AG04449 (cell line): ENCODE data around the gene HS2ST1.

Source experiments
- CTCF ChIA-PET: fragments of 350-600 bp; formaldehyde crosslinking; extraction: SDS; loops from one replicate; lab custom pipeline; 2021; ENCODE audit warnings: antibody characterized with exemption; lab: Yijun Ruan, JAX
- POLR2A ChIA-PET: fragments of 400-600, 350-600 bp; formaldehyde crosslinking; extraction: SDS; loops from one replicate; lab custom pipeline; 2020; ENCODE audit warnings: antibody characterized with exemption, inconsistent platforms; lab: Yijun Ruan, JAX
- DNase-seq: peaks from one replicate; pipeline ENCODE4 v3.0.0-alpha.2; 2010; ENCODE audit warnings: low read depth, low spot score
- H3K4me3 ChIP-seq: 2 replicates; pipeline ENCODE4 v1.5.1; 2011; ENCODE audit warnings: low read depth, mild to moderate bottlenecking, control low read depth, low read length
- TF ChIP-seq, protein P1 (sequence below): IDR thresholded peaks from one replicate; pipeline ENCODE4 v1.5.1; 2011; ENCODE audit warnings: mild to moderate bottlenecking, moderate library complexity, low read length, control low read depth, inconsistent platforms; ENCODE audit not compliant: insufficient read depth; ENCODE audit errors: missing control alignments

HS2ST1 gene

GRCh38 chr1:86992861-86993260 is 78.4 kb downstream of the HS2ST1 start:
- ChIA-PET CTCF (interaction anchor here (0.7 to 1.5 kb wide), 2 partner anchors 56 to 92 kb away, joined by 3 read pairs; no protein-coding TSS in a partner anchor), POLR2A (no interaction called here)
- H3K4me3 ChIP-seq = no peak overlapping the region
- TF ChIP-seq, protein P1, sequence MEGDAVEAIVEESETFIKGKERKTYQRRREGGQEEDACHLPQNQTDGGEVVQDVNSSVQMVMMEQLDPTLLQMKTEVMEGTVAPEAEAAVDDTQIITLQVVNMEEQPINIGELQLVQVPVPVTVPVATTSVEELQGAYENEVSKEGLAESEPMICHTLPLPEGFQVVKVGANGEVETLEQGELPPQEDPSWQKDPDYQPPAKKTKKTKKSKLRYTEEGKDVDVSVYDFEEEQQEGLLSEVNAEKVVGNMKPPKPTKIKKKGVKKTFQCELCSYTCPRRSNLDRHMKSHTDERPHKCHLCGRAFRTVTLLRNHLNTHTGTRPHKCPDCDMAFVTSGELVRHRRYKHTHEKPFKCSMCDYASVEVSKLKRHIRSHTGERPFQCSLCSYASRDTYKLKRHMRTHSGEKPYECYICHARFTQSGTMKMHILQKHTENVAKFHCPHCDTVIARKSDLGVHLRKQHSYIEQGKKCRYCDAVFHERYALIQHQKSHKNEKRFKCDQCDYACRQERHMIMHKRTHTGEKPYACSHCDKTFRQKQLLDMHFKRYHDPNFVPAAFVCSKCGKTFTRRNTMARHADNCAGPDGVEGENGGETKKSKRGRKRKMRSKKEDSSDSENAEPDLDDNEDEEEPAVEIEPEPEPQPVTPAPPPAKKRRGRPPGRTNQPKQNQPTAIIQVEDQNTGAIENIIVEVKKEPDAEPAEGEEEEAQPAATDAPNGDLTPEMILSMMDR = no peak
- DNase-seq = no peak

GRCh38 chr1:86993269-86993985 is 79.0 kb downstream of the HS2ST1 start:
- CTCF ChIA-PET = interaction anchor here (0.7 to 1.5 kb wide), 2 partner anchors 57 to 91 kb away, joined by 3 read pairs; no protein-coding TSS in a partner anchor
- no peak overlapping the region for H3K4me3 ChIP-seq
- no peak for DNase-seq
- POLR2A ChIA-PET = no interaction called here
- TF ChIP-seq, protein P1 = no peak

GRCh38 chr1:86994061-86994460 is 79.6 kb downstream of the HS2ST1 start:
- CTCF ChIA-PET = no interaction called here
- TF ChIP-seq, protein P1 = no peak
- no peak overlapping the region for H3K4me3 ChIP-seq
- DNase-seq = no peak
- POLR2A ChIA-PET = no interaction called here

DNA sequence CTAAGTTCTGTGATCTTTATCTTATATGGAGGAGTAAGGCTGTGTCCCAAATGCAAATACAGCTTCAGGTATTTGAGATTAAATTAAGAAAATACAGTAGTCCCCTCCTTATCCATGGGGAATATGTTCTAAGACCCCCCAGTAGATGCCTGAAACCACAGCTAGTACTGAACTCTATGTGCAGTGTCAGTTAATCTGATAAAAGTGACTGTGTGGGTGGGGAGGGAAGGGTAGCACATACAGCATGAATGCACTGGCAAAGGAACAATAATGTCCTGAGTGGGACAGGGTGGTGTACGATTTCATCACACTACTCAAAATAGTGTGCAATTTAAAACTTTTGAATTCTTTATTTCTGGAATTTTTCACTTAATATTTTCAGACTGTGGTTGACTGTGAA is 83.1 kb downstream of the HS2ST1 start:
- ChIA-PET CTCF (interaction anchor here (1.2 kb wide), 1 partner anchor 9 kb away, joined by 3 read pairs; no protein-coding TSS in a partner anchor), POLR2A (no interaction called here)
- no peak overlapping the region for H3K4me3 ChIP-seq
- DNase-seq = no peak
- TF ChIP-seq, protein P1 = no peak

GRCh38 chr1:86998280-86998679 is 83.8 kb downstream of the HS2ST1 start:
- TF ChIP-seq, protein P1 = no peak
- ChIA-PET POLR2A (no interaction called here), CTCF (interaction anchor here (1.2 kb wide), 1 partner anchor 8 kb away, joined by 3 read pairs; no protein-coding TSS in a partner anchor)
- H3K4me3 ChIP-seq = no peak overlapping the region
- no peak for DNase-seq

- TF ChIP-seq, protein P1 = no peak
- H3K4me3 ChIP-seq = no peak overlapping the region
- DNase-seq = no peak
- CTCF ChIA-PET = interaction anchor here (0.8 kb wide), 1 partner anchor 34 kb away, joined by 3 read pairs; no protein-coding TSS in a partner anchor
- POLR2A ChIA-PET = no interaction called here
Measured at GRCh38 chr1:86998727-86999126, 84.3 kb downstream of the HS2ST1 start.
